Measurements from ENCODE around the gene TBCCD1.

GRCh38 chr3:186605561-186606545 lies 38.7 kb upstream of the TBCCD1 start:
- TF ChIP-seq POLR2A (IDR thresholded peaks at IDR 0.05; ENCODE audit: low read depth, low read length) = no peak
- TF ChIP-seq EZH2 (IDR thresholded peaks at IDR 0.05; ENCODE audit: borderline replicate concordance, low read depth, low read length, severe bottlenecking) = no peak
